AG04450 (cell line): ENCODE measurements around the gene CLTRN. TPM values are rescaled to one million over a fixed set of nuclear protein-coding genes. Genes with fewer than 3 reads are reported as not detected.
"Not testable (repeated sequence)": the region's sequence is repeated elsewhere in the genome, so short reads cannot be mapped to it uniquely, and the experiment has no call there.

Experiments used
- CTCF ChIA-PET: fragments of 300-600, 350-600 bp; formaldehyde crosslinking; extraction: SDS; loops from one replicate; lab custom pipeline; 2022; ENCODE audit warnings: antibody characterized with exemption, inconsistent platforms; lab: Charles Lee
- POLR2A ChIA-PET: fragments of 350-600 bp; formaldehyde crosslinking; extraction: SDS; loops from one replicate; lab custom pipeline; 2021; ENCODE audit warnings: antibody characterized with exemption, inconsistent platforms; lab: Yijun Ruan, JAX
- DNase-seq: peaks from one replicate; pipeline ENCODE4 v3.0.0-alpha.2; 2011; ENCODE audit warnings: low read depth, low spot score
- H3K27ac ChIP-seq: one replicate; pipeline ENCODE4 v1.5.1; 2012; ENCODE audit warnings: low read depth, low read length, control low read depth
- H3K27me3 ChIP-seq: one replicate; pipeline ENCODE4 v1.6.0; 2012; ENCODE audit warnings: low read length; ENCODE audit not compliant: control insufficient read depth, insufficient read depth
- H3K4me3 ChIP-seq: 2 replicates; pipeline ENCODE4 v1.5.1; 2011; ENCODE audit warnings: mild to moderate bottlenecking, low read depth, low read length, control low read depth
- H3K9me3 ChIP-seq: 2 replicates; pipeline ENCODE4 v1.5.1; 2012; ENCODE audit warnings: low read length; ENCODE audit not compliant: control insufficient read depth, insufficient read depth
- polyA minus RNA-seq: library from RNA; depleted of rRNA, polyadenylated mRNA; stranded (reverse); fragments of >200 nt; gene quantifications from 2 replicates; pipeline ENCODE4 v1.2.3, GENCODE V29; 2011; rRNA and poly(A)+ RNA removed
- polyA plus RNA-seq: library from polyadenylated mRNA; depleted of rRNA; stranded (reverse); fragments of >200 nt; gene quantifications from 2 replicates; pipeline ENCODE4 v1.2.3, GENCODE V29; 2011; rRNA removed
- TF ChIP-seq, protein P1 (sequence below): IDR thresholded peaks from 2 replicates; pipeline ENCODE4 v1.5.1; 2011; ENCODE audit warnings: low read depth, low read length, control low read depth, inconsistent platforms

The CLTRN gene, protein sequence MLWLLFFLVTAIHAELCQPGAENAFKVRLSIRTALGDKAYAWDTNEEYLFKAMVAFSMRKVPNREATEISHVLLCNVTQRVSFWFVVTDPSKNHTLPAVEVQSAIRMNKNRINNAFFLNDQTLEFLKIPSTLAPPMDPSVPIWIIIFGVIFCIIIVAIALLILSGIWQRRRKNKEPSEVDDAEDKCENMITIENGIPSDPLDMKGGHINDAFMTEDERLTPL
- 0.26 and 0.29 TPM in 2 replicates for polyA plus RNA-seq
- polyA minus RNA-seq, result 0.13 TPM in 1 of 2 replicates, not detected in the other

- TF ChIP-seq, protein P1, sequence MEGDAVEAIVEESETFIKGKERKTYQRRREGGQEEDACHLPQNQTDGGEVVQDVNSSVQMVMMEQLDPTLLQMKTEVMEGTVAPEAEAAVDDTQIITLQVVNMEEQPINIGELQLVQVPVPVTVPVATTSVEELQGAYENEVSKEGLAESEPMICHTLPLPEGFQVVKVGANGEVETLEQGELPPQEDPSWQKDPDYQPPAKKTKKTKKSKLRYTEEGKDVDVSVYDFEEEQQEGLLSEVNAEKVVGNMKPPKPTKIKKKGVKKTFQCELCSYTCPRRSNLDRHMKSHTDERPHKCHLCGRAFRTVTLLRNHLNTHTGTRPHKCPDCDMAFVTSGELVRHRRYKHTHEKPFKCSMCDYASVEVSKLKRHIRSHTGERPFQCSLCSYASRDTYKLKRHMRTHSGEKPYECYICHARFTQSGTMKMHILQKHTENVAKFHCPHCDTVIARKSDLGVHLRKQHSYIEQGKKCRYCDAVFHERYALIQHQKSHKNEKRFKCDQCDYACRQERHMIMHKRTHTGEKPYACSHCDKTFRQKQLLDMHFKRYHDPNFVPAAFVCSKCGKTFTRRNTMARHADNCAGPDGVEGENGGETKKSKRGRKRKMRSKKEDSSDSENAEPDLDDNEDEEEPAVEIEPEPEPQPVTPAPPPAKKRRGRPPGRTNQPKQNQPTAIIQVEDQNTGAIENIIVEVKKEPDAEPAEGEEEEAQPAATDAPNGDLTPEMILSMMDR, result no peak
- Histone ChIP-seq H3K4me3 (no peak within 1 kb of the TSS), H3K27ac (no peak within 1 kb of the TSS), H3K27me3 (no peaks in the 10 kb centered on the region), H3K9me3 (no peaks in the 10 kb centered on the region)
- no peak for DNase-seq
- ChIA-PET POLR2A (no interaction called here), CTCF (interaction anchor here (0.6 kb wide), 1 partner anchor 24 kb away, joined by 3 read pairs; no protein-coding TSS in a partner anchor)
Observed at GRCh38 chrX:15664487-15665444, at the start of gene CLTRN. Gene CLTRN (minus strand): TSS chrX:15664805. CDS start chrX:15664775, 30 bp downstream.

- CTCF ChIA-PET, POLR2A ChIA-PET, H3K27ac ChIP-seq, DNase-seq, H3K27me3 ChIP-seq, H3K9me3 ChIP-seq, H3K4me3 ChIP-seq: not testable (repeated sequence)
Observed at GRCh38 chrX:15704273-15704672, 39.7 kb upstream of the CLTRN start.

DNA sequence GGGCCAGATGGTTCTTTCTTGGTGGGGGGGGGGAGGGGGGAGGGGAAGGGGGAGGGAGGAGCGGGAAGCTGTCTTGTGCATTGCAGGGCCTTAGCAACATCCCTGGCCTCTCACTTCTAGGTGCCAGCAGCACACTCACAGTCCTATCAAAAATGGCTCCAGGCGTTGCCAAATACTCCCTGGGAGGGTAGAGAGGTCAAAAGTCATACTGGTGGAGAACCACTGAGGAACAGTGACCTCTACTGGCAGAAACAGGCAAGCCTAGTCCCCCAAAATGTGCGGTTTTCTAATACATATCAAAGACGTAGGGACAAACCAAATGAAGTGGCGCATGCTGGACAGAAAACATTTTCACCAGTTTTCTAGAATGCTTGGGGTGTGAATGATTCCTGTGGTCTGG is 39.2 kb upstream of the CLTRN start:
- H3K27ac ChIP-seq, POLR2A ChIA-PET, CTCF ChIA-PET, H3K9me3 ChIP-seq, H3K4me3 ChIP-seq, H3K27me3 ChIP-seq, DNase-seq: not testable (repeated sequence)

DNA sequence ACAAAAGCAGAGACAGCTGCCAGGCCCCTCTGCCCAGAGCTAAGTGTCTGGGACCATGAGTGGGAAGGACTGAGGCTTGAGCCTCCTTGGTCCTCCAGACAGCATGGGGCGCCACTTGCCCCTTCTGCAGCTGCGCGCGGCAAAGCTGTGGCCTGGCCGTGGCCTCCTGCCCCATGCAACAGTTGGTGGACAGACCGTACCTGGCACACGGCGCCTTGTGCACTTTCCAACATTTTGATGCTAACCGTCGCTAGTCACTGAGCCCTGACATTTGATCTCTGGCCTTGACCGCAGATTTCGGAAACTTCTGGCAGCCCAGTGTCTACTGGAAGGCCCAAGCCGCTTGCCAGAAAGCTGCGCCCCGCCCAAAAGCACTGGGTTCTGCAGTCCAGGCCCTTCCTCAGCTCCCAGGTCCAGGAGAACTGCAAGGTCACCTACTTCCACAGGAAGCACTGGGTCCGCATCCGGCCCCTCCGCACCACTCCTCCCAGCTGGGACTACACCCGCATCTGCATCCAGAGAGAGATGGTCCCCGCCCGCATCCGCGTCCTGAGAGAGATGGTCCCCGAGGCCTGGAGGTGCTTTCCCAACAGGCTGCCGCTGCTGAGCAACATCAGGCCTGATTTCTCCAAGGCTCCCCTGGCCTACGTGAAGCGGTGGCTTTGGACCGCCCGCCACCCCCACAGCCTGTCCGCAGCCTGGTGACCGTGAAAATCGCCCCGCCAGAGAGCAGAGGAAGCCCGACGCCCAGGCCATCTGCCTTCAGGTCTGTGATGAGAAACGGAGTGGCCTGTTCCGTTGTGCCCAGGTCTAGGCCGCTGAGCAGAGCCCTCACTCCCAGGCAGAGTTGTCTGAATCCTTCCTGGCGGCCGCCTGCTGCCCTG is 38.1 kb upstream of the CLTRN start:
- no peak overlapping the region for H3K27ac ChIP-seq
- H3K27me3 ChIP-seq, result no peaks in the 10 kb centered on the region
- ChIA-PET POLR2A (no interaction called here), CTCF (no interaction called here)
- H3K4me3 ChIP-seq, result no peak overlapping the region
- no peaks in the 10 kb centered on the region; the same call in 1 of the 2 replicates for H3K9me3 ChIP-seq
- TF ChIP-seq, protein P1, result no peak
- DNase-seq, result no peak

DNA sequence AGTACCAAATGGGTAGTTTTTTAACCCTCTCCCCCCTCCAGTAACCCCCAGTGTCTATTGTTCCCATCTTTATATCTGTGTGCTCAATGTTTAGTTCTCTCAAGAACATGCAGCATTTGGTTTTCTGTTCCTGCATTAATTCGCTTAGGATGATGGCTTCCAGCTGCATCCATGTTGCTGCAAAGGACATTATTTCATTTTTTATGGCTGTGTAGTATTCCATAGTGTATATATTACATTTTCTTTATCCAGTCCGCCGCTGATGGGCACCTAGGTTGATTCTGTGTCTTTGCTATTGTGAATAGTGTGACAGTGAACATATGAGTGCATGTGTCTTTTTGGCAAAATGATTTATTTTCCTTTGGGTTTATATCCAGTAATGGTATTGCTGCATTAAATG is 31.9 kb upstream of the CLTRN start:
- Histone ChIP-seq H3K27me3 (no peaks in the 10 kb centered on the region), H3K27ac (no peak overlapping the region), H3K4me3 (no peak overlapping the region), H3K9me3 (no peaks in the 10 kb centered on the region)
- TF ChIP-seq, protein P1, result no peak
- DNase-seq, result no peak
- POLR2A ChIA-PET, result no interaction called here
- CTCF ChIA-PET, result no interaction called here
